ENCODE data around the gene VSIG2.

Gene VSIG2

GRCh38 chr11:124763156-124763947, 11.3 kb upstream of the VSIG2 start:
- peak; percentile 59 to 84 (median 64) for DNase-seq (ENCODE audit: low read depth in 3 of 3, low spot score in 1 of 3)

- no peak for DNase-seq (ENCODE audit: low read depth in 3 of 3, low spot score in 1 of 3)
These were observed 10.6 kb upstream of the VSIG2 start for GRCh38 chr11:124762624-124763155.

GRCh38 chr11:124762105-124762623, 10.1 kb upstream of the VSIG2 start, which contains the start of gene ESAM:
Gene ESAM (minus strand): TSS chr11:124762290. CDS start chr11:124762154, 136 bp downstream.
- DNase-seq (ENCODE audit: low read depth in 3 of 3, low spot score in 1 of 3): peak in 2 of 3 donors; percentile 46 to 49

GRCh38 chr11:124761301-124762104, 9.4 kb upstream of the VSIG2 start:
- DNase-seq (ENCODE audit: low read depth in 3 of 3, low spot score in 1 of 3): no peak

GRCh38 chr11:124760806-124761205, 8.8 kb upstream of the VSIG2 start:
- no peak for DNase-seq (ENCODE audit: low read depth in 3 of 3, low spot score in 1 of 3)

GRCh38 chr11:124760205-124760652, 8.2 kb upstream of the VSIG2 start:
- DNase-seq (ENCODE audit: low read depth in 3 of 3, low spot score in 1 of 3): no peak

GRCh38 chr11:124759266-124760204, 7.5 kb upstream of the VSIG2 start:
- DNase-seq (ENCODE audit: low read depth in 3 of 3, low spot score in 1 of 3): no peak

- DNase-seq (ENCODE audit: low read depth in 3 of 3, low spot score in 1 of 3): peak in 1 of 3 donors; percentile 51
These were observed 6.6 kb upstream of the VSIG2 start for GRCh38 chr11:124758355-124759265.

GRCh38 chr11:124757320-124757719, 5.3 kb upstream of the VSIG2 start:
- no peak for DNase-seq (ENCODE audit: low read depth in 3 of 3, low spot score in 1 of 3)

GRCh38 chr11:124756753-124757227, 4.7 kb upstream of the VSIG2 start:
- no peak for DNase-seq (ENCODE audit: low read depth in 3 of 3, low spot score in 1 of 3)

- DNase-seq (ENCODE audit: low read depth in 3 of 3, low spot score in 1 of 3): no peak
These were observed 4.1 kb upstream of the VSIG2 start for GRCh38 chr11:124756033-124756752.

- no peak for DNase-seq (ENCODE audit: low read depth in 3 of 3, low spot score in 1 of 3)
These were observed 2.7 kb upstream of the VSIG2 start for GRCh38 chr11:124754710-124755109.

GRCh38 chr11:124754309-124754708, 2.3 kb upstream of the VSIG2 start:
- no peak for DNase-seq (ENCODE audit: low read depth in 3 of 3, low spot score in 1 of 3)

- DNase-seq (ENCODE audit: low read depth in 3 of 3, low spot score in 1 of 3): no peak
These were observed 1.6 kb upstream of the VSIG2 start for GRCh38 chr11:124753624-124754023.

GRCh38 chr11:124753205-124753604, 1.1 kb upstream of the VSIG2 start:
- no peak for DNase-seq (ENCODE audit: low read depth in 3 of 3, low spot score in 1 of 3)

- no peak for DNase-seq (ENCODE audit: low read depth in 3 of 3, low spot score in 1 of 3)
These were observed 532 bp upstream of the VSIG2 start for GRCh38 chr11:124752471-124753102.

- no peak for DNase-seq (ENCODE audit: low read depth in 3 of 3, low spot score in 1 of 3)
These were observed 689 bp downstream of the VSIG2 start for GRCh38 chr11:124751391-124751740.

GRCh38 chr11:124749912-124750311, 2.1 kb downstream of the VSIG2 start:
- DNase-seq (ENCODE audit: low read depth in 3 of 3, low spot score in 1 of 3): no peak

Data from stimulated activated CD4-positive, alpha-beta T cell treated with anti-CD3 and anti-CD28 coated beads, TNF-alpha, amount 100 ng/mL, for 1 hour (primary cell).